ENCODE data around the gene ZFAND3.
A peak's percentile ranks its signal among the peaks of the same experiment; 100 is the strongest.

The ZFAND3 gene

DNA sequence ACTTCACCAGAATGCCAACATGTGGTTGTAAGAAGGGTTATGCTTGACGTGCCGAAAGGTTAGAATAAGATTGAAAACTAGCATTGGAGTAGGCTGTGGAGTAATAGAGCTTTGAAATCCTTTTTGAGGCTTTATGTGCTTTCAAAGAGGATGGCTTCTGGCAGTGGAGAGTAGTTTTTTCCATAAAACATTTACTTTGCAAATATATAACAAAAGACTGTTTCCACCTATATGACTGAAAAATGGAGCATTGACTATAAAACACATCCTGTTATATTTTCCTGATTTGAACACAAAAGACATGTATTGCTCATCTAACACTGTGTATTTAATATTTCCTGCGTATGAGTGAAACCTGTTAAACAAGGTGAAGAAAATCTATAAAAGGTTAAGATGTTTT is 38.8 kb downstream of the ZFAND3 start:
- Histone ChIP-seq H3K4me1 (ENCODE audit: insufficient read depth, low read length) (no peaks in the 10 kb centered on the region), H3K4me3 (ENCODE audit: low read length) (no peak overlapping the region), H3K9ac (ENCODE audit: low read depth, low read length) (no peak overlapping the region), H3K27ac (ENCODE audit: low read length) (no peak overlapping the region), H3K27me3 (ENCODE audit: insufficient read depth, low read length) (no peaks in the 10 kb centered on the region), H3K36me3 (ENCODE audit: insufficient read depth, low read depth, low read length) (no peaks in the 10 kb centered on the region), H3K9me3 (ENCODE audit: insufficient read depth, low read depth, low read length) (no peaks in the 10 kb centered on the region)

DNA sequence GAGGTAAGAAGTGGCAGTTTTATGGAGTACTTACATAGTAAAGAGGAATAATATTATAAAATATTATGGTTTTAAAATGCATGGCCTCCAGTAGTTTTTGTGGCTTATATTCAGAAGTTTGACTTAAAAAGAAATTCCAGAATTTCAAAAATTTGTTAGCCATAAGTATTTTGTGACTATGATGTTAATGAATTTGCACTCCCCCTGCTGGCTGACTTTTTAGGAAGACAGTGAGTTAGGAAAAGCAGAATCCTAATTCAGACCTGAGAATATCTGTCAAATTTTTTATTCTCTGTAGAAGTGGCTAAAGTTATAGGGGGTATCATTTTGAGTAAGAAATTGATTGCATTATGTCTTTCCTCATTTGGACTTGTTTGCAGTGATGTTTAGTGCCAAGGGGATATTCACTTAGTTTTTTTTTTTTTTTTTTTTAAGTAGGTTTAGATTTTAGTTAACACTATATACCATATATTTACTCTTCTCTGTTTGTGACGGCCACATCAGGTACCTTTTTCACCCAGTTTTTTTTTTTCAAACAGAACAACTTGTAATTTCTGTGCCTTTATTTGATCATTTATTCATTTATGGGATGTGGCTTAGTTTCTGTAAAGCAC is 40.8 kb downstream of the ZFAND3 start:
- no peak overlapping the region for H3K27ac ChIP-seq (ENCODE audit: low read length)
- no peaks in the 10 kb centered on the region for H3K36me3 ChIP-seq (ENCODE audit: insufficient read depth, low read depth, low read length)
- H3K9me3 ChIP-seq (ENCODE audit: insufficient read depth, low read depth, low read length), result no peaks in the 10 kb centered on the region
- H3K4me1 ChIP-seq (ENCODE audit: insufficient read depth, low read length), result no peaks in the 10 kb centered on the region
- no peak overlapping the region for H3K9ac ChIP-seq (ENCODE audit: low read depth, low read length)
- H3K27me3 ChIP-seq (ENCODE audit: insufficient read depth, low read length), result no peaks in the 10 kb centered on the region
- H3K4me3 ChIP-seq (ENCODE audit: low read length), result no peak overlapping the region

DNA sequence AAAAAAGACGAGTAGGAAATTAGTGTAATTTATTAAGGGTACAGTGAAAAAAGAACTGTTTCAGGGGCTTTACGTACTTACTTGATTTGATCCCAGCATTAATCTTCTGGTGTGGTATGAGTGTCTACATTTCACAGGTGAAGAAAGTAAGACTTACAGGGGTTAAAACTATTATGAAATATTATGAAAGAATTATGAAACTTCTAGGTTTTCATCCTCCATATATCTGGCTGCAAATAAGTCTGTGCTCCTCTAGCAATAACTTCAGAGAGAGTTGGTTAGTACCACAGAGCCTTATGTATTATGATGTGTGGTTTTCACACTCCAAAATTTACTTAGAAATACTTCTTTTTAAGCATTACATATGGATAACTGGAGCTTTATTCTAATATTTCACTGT is 41.9 kb downstream of the ZFAND3 start:
- H3K4me3 ChIP-seq (ENCODE audit: low read length), result no peak overlapping the region
- no peak overlapping the region for H3K27ac ChIP-seq (ENCODE audit: low read length)
- H3K9ac ChIP-seq (ENCODE audit: low read depth, low read length), result no peak overlapping the region
- no peaks in the 10 kb centered on the region for H3K36me3 ChIP-seq (ENCODE audit: insufficient read depth, low read depth, low read length)
- H3K9me3 ChIP-seq (ENCODE audit: insufficient read depth, low read depth, low read length), result no peaks in the 10 kb centered on the region
- no peaks in the 10 kb centered on the region for H3K27me3 ChIP-seq (ENCODE audit: insufficient read depth, low read length)
- H3K4me1 ChIP-seq (ENCODE audit: insufficient read depth, low read length), result 0 out of 2 replicates have a peak, but pooled peaks cover under 1% of the 10 kb centered on the region

DNA sequence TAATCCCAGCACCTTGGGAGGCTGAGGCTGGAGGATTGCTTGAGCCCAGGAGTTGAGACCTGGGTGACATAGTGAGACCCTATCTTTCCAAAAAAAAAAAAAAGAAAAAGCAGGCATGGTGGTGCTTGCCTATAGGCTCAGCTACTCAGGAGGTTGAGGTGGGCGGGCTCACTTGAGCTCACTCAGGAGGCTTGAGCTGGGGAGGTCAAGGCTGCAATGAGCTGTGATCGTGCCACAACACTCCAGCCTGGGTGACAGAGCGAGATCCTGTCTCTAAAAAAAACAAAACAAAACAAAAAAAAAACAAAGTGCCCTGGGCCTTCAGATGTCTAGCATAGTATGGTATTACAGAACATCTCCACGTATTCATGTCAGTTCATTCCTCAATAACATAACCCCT is 42.9 kb downstream of the ZFAND3 start:
- no peak overlapping the region for H3K27ac ChIP-seq (ENCODE audit: low read length)

DNA sequence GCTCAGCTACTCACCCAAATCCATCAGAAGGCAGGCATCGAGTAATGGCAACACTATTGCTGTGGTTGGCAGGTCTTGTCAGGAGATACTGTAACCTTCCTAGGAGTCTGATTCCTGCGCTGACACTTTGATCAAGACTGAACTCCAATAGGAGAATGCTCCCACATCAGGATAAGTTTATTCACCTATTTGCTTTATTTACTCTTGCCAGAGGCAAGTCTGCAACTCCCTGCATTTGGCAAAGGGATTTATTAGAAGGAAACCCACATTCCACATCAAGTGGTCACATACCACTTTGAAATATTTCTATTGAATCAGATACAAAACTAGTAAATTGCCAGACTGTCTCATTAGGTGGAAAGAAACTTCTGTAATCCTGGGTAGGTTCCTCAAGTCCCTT is 43.5 kb downstream of the ZFAND3 start:
- H3K36me3 ChIP-seq (ENCODE audit: insufficient read depth, low read depth, low read length), result no peaks in the 10 kb centered on the region
- H3K27ac ChIP-seq (ENCODE audit: low read length), result no peak overlapping the region
- H3K4me1 ChIP-seq (ENCODE audit: insufficient read depth, low read length), result peaks cover 16% of the 10 kb centered on the region
- H3K4me3 ChIP-seq (ENCODE audit: low read length), result no peak overlapping the region
- H3K27me3 ChIP-seq (ENCODE audit: insufficient read depth, low read length), result no peaks in the 10 kb centered on the region
- H3K9me3 ChIP-seq (ENCODE audit: insufficient read depth, low read depth, low read length), result no peaks in the 10 kb centered on the region
- H3K9ac ChIP-seq (ENCODE audit: low read depth, low read length), result no peak overlapping the region

More for the DNA sequence above, 42.9 kb downstream of the ZFAND3 start:
- Histone ChIP-seq H3K9me3 (ENCODE audit: insufficient read depth, low read depth, low read length) (no peaks in the 10 kb centered on the region), H3K4me3 (ENCODE audit: low read length) (no peak overlapping the region), H3K27me3 (ENCODE audit: insufficient read depth, low read length) (no peaks in the 10 kb centered on the region), H3K4me1 (ENCODE audit: insufficient read depth, low read length) (peaks cover 10% of the 10 kb centered on the region), H3K9ac (ENCODE audit: low read depth, low read length) (no peak overlapping the region), H3K36me3 (ENCODE audit: insufficient read depth, low read depth, low read length) (no peaks in the 10 kb centered on the region)

DNA sequence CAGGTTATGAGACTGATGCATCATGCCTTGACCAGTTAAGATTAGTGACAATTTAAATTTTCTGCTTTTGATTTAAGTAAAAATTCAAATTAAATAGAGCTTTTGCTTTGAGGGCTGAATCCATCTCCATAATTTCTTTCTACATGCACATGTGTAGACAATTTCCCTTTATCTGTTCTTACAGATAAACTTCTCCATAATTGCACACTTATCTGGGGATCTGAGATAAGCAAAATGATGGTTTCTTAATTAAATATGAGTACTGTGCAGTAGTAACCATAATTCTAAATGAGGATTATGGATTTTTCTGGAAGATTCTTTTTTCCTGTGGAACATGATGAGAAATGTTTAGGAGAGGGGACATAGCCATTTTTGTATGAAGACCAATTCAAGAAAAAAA is 44.7 kb downstream of the ZFAND3 start:
- no peak overlapping the region for H3K4me3 ChIP-seq (ENCODE audit: low read length)

DNA sequence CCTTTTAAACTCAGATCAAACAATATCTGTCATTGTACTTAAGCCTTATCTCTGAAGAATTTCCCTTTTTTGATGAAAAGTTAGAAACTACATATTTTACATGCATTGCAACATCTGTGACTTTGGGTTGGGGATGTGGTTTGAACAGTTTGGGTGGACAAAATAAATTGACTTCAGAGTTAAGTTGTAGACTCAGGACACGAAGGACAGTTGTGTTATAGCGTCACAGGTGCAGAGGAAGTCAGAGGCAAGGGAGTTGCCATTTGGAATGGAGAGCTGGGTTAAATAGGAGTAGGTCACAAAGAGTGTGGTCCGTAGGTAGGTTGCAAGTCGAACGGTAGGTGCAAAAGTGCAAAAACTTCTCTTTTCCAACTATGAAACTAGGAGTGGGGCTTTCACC is 46.0 kb downstream of the ZFAND3 start:
- Histone ChIP-seq H3K27ac (ENCODE audit: low read length) (no peak overlapping the region), H3K27me3 (ENCODE audit: insufficient read depth, low read length) (no peaks in the 10 kb centered on the region), H3K9ac (ENCODE audit: low read depth, low read length) (no peak overlapping the region), H3K9me3 (ENCODE audit: insufficient read depth, low read depth, low read length) (no peaks in the 10 kb centered on the region), H3K36me3 (ENCODE audit: insufficient read depth, low read depth, low read length) (no peaks in the 10 kb centered on the region), H3K4me3 (ENCODE audit: low read length) (no peak overlapping the region), H3K4me1 (ENCODE audit: insufficient read depth, low read length) (peaks cover 25% of the 10 kb centered on the region)

More for the DNA sequence above, 44.7 kb downstream of the ZFAND3 start:
- no peak overlapping the region for H3K9ac ChIP-seq (ENCODE audit: low read depth, low read length)
- peaks cover 25% of the 10 kb centered on the region for H3K4me1 ChIP-seq (ENCODE audit: insufficient read depth, low read length)
- no peak overlapping the region for H3K27ac ChIP-seq (ENCODE audit: low read length)
- H3K36me3 ChIP-seq (ENCODE audit: insufficient read depth, low read depth, low read length), result no peaks in the 10 kb centered on the region
- H3K9me3 ChIP-seq (ENCODE audit: insufficient read depth, low read depth, low read length), result no peaks in the 10 kb centered on the region
- H3K27me3 ChIP-seq (ENCODE audit: insufficient read depth, low read length), result no peaks in the 10 kb centered on the region

DNA sequence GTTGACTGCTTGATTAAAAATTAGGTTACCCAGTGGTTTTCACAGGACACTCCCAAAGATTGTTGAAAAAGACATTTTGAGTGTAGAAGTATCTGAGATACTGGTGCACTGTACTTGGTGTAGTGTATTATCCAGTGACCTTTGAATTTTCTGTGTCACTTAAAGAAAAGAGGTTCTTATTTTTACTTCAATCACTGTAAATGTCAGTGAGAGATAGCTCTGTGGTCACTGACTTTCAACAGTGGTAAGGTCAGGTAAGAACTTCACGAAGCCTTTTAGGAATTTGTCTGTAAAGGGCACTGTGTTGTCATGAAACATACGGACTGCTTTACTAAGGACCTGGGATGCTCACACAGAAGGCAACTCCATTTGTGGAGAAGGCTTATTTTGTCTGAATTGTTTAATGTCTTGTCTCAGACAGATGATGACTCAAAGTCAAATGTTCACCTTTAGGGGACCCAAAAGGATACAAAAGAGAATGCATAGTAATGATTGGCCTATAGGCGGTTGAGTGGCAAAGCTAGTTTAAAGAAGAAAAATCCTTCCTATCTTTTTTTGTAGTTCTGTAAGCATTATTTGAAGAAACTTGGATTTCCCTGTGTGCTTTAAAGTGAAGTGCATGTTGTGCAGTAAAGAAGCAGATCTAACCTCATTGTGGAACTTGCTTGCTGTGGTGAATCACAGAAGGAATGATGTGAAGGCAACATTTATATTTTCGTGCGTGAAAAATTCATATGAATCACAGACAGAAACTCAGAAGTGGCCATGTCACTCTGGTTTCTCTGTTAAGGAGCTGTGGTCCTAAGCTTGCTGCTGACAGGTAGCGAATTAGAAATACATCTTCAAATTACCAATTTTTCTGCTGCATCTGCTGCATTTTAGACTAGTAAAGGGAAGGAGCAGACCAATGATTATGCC is 47.3 kb downstream of the ZFAND3 start:
- H3K4me3 ChIP-seq (ENCODE audit: low read length), result no peak overlapping the region
- H3K9me3 ChIP-seq (ENCODE audit: insufficient read depth, low read depth, low read length), result no peaks in the 10 kb centered on the region
- no peak overlapping the region for H3K9ac ChIP-seq (ENCODE audit: low read depth, low read length)
- H3K27me3 ChIP-seq (ENCODE audit: insufficient read depth, low read length), result no peaks in the 10 kb centered on the region
- H3K27ac ChIP-seq (ENCODE audit: low read length), result no peak overlapping the region
- H3K4me1 ChIP-seq (ENCODE audit: insufficient read depth, low read length), result peaks cover 27% of the 10 kb centered on the region
- H3K36me3 ChIP-seq (ENCODE audit: insufficient read depth, low read depth, low read length), result no peaks in the 10 kb centered on the region

DNA sequence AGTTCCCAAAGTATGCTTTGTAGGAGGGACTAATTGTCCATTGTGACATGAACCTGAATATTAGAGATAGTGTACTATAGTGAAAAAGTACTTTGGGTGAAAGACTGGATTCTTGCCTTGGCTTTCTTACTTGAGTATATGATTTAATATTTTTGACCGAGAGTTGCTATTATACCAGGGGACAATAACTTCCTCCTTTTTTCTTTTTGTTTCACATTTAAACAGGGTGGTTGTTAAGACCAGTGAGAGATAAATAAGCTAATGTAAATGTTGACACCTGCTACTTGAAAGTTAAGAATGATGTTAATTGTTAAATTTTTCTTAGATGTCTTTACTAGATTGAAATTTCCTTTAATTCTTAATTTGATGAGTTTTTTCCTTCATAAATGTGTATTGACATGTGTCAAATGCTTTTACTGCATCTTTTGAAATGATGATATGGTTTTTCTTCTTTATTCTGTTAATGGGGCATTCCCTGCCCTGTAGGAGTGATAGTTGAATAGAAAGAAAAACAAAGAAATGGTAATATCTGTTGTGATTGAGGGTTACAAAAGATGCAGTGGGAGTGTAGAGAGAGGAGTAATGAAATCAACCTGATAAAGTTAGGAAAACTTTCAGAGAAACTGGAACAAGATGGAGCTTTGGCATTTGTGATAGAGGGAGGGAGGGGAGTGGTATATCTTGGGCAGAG is 48.4 kb downstream of the ZFAND3 start:
- Histone ChIP-seq H3K36me3 (ENCODE audit: insufficient read depth, low read depth, low read length) (no peaks in the 10 kb centered on the region), H3K27me3 (ENCODE audit: insufficient read depth, low read length) (no peaks in the 10 kb centered on the region), H3K9ac (ENCODE audit: low read depth, low read length) (no peak overlapping the region), H3K9me3 (ENCODE audit: insufficient read depth, low read depth, low read length) (no peaks in the 10 kb centered on the region), H3K4me3 (ENCODE audit: low read length) (peak overlapping the region; percentile 28; the same call in 1 of the 2 replicates), H3K4me1 (ENCODE audit: insufficient read depth, low read length) (peaks cover 32% of the 10 kb centered on the region), H3K27ac (ENCODE audit: low read length) (no peak overlapping the region)

DNA sequence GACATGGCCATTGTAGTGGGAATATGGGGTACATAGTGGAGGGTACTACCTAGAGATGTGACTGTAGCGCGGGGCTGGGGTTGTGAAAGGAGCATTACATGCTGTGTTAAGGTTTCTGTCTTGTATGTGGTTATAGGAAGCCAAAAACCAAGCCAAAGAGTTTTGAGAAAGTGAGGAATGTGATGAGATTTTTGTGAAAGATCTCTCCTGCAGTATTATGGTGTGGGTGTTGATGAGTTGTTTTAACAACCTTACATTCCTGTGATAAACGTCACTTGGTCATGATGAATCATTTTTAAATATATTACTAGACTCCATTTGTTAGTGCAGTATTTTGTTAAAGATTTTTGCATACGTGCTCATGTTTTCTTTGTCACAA is 48.9 kb downstream of the ZFAND3 start:
- no peaks in the 10 kb centered on the region for H3K9me3 ChIP-seq (ENCODE audit: insufficient read depth, low read depth, low read length)
- H3K27me3 ChIP-seq (ENCODE audit: insufficient read depth, low read length), result no peaks in the 10 kb centered on the region
- peaks cover 32% of the 10 kb centered on the region for H3K4me1 ChIP-seq (ENCODE audit: insufficient read depth, low read length)
- no peaks in the 10 kb centered on the region for H3K36me3 ChIP-seq (ENCODE audit: insufficient read depth, low read depth, low read length)
- no peak overlapping the region for H3K27ac ChIP-seq (ENCODE audit: low read length)
- H3K4me3 ChIP-seq (ENCODE audit: low read length), result peak overlapping the region; percentile 28; the same call in 1 of the 2 replicates
- H3K9ac ChIP-seq (ENCODE audit: low read depth, low read length), result no peak overlapping the region

DNA sequence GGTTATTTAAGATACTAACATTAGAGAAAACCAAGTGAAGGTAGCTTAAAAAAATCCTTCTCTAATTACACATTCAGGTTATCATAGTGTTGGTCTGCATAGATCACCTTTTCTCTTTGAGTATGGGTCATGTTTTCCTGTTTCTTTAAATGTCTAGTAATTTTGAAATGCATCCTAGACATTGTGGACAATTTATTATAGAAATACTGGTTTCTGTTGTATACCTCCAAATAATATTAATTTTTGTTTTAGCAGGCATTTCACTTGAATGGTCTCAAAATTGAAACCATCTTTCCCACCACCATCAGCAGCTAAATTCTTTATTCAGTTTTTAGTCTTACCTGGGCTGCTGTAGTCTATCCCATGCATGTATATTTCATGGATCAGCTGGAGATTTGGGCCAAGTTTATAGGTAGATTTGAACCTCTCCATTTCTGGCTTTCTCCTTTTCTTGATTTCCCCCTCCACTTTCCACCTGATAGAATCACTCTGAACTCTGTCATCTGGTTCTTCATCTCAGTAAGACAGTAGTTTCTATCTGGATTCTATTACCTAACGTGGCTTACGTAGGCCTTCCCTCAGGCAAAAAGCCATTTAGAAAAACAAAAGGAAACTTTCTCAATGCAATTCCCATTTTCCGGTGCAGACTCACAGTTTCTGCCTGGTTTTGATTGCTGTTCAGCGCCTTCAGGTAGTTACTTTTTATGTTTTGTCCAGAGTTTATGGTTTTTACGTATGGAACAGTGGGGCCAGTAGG is 52.3 kb downstream of the ZFAND3 start:
- Histone ChIP-seq H3K4me1 (ENCODE audit: insufficient read depth, low read length) (peaks cover 28% of the 10 kb centered on the region), H3K4me3 (ENCODE audit: low read length) (no peak overlapping the region), H3K27me3 (ENCODE audit: insufficient read depth, low read length) (no peaks in the 10 kb centered on the region), H3K36me3 (ENCODE audit: insufficient read depth, low read depth, low read length) (no peaks in the 10 kb centered on the region), H3K27ac (ENCODE audit: low read length) (no peak overlapping the region), H3K9me3 (ENCODE audit: insufficient read depth, low read depth, low read length) (no peaks in the 10 kb centered on the region), H3K9ac (ENCODE audit: low read depth, low read length) (no peak overlapping the region)
